GM23338 (cell line): ENCODE data around the gene PITX1. TPM values are rescaled to one million over a fixed set of nuclear protein-coding genes. Genes with fewer than 3 reads are reported as not detected.

ENCODE experiments used
- ATAC-seq: fragments of 200-7000 bp; cut with Tn5 transposase; 3 replicates; pipeline ENCODE4 v1.9.1; 2020
- DNase-seq: peaks from one replicate; pipeline ENCODE4 v3.0.0-alpha.2; 2015; ENCODE audit warnings: low spot score
- H2AFZ ChIP-seq: fragments of 200-600 bp; sonication (generic); 2 replicates; pipeline ENCODE4 v1.8.0; 2016; ENCODE audit warnings: antibody characterized with exemption, mild to moderate bottlenecking, moderate library complexity
- H3F3A ChIP-seq: fragments of 200-600 bp; sonication (generic); replicated peaks from 2 replicates; pipeline ENCODE4 v1.8.0; 2017; ENCODE audit warnings: antibody characterized with exemption, mixed run types, low read depth
- H3K27ac ChIP-seq: fragments of 200-600 bp; sonication (generic); 2 replicates; pipeline ENCODE4 v1.6.1; 2016; ENCODE audit warnings: low read depth
- H3K27me3 ChIP-seq: fragments of 200-600 bp; sonication (generic); 2 replicates; pipeline ENCODE4 v1.8.0; 2016; ENCODE audit warnings: mild to moderate bottlenecking, mixed run types, moderate library complexity; ENCODE audit not compliant: insufficient read depth
- H3K36me3 ChIP-seq: fragments of 200-600 bp; sonication (generic); 2 replicates; pipeline ENCODE4 v1.8.0; 2016; ENCODE audit warnings: mild to moderate bottlenecking; ENCODE audit not compliant: insufficient read depth
- H3K4me1 ChIP-seq: fragments of 200-600 bp; sonication (generic); 2 replicates; pipeline ENCODE4 v1.8.0; 2016; ENCODE audit warnings: mild to moderate bottlenecking, moderate library complexity; ENCODE audit not compliant: insufficient read depth
- H3K4me2 ChIP-seq: fragments of 200-600 bp; sonication (generic); 2 replicates; pipeline ENCODE4 v1.7.1; 2017; ENCODE audit warnings: mixed run types
- H3K4me3 ChIP-seq: fragments of 200-600 bp; sonication (generic); 2 replicates; pipeline ENCODE4 v1.6.1; 2016; ENCODE audit warnings: mixed run types
- H3K79me2 ChIP-seq: fragments of 200-600 bp; sonication (generic); replicated peaks from 2 replicates; pipeline ENCODE4 v1.8.0; 2017; ENCODE audit warnings: mild to moderate bottlenecking; ENCODE audit not compliant: insufficient read depth
- H3K9me2 ChIP-seq: fragments of 200-600 bp; sonication (generic); 2 replicates; pipeline ENCODE4 v1.8.0; 2017; ENCODE audit not compliant: insufficient read depth
- H4K20me1 ChIP-seq: fragments of 200-600 bp; sonication (generic); replicated peaks from 2 replicates; pipeline ENCODE4 v1.8.0; 2017; ENCODE audit warnings: mild to moderate bottlenecking; ENCODE audit not compliant: insufficient read depth
- H3K27ac Mint-ChIP-seq: 2 replicates; pipeline ENCODE4 v1.8.0; 2020; ENCODE audit warnings: inconsistent platforms, mild to moderate bottlenecking, moderate library complexity, mixed read lengths
- H3K27me3 Mint-ChIP-seq: 3 replicates; pipeline ENCODE4 v1.8.0; 2022; ENCODE audit warnings: low read depth, mild to moderate bottlenecking, moderate library complexity, mixed read lengths, inconsistent platforms; ENCODE audit not compliant: insufficient read depth, poor library complexity
- H3K36me3 Mint-ChIP-seq: 3 replicates; pipeline ENCODE4 v1.8.0; 2021; ENCODE audit warnings: low read depth, mild to moderate bottlenecking, inconsistent platforms, moderate library complexity, mixed read lengths
- H3K4me1 Mint-ChIP-seq: 3 replicates; pipeline ENCODE4 v1.8.0; 2020; ENCODE audit warnings: mild to moderate bottlenecking, inconsistent platforms, mixed read lengths
- H3K4me3 Mint-ChIP-seq: 3 replicates; pipeline ENCODE4 v1.8.0; 2021; ENCODE audit warnings: moderate library complexity, mild to moderate bottlenecking, inconsistent platforms, mixed read lengths
- H3K9me3 Mint-ChIP-seq: 3 replicates; pipeline ENCODE4 v1.8.0; 2020; ENCODE audit warnings: moderate library complexity, mild to moderate bottlenecking, inconsistent platforms, mixed read lengths
- CREB1 ChIP-seq: fragments of 250-450 bp; sonication (Bioruptor Pico); IDR thresholded peaks from 2 replicates; pipeline ENCODE4 v1.5.0; 2020; ENCODE audit warnings: low read depth, mild to moderate bottlenecking, moderate library complexity
- EZH2 ChIP-seq: fragments of 200-600 bp; sonication (generic); IDR thresholded peaks from one replicate; pipeline ENCODE4 v1.8.0; 2017; ENCODE audit warnings: antibody characterized with exemption, mild to moderate bottlenecking, low read depth; ENCODE audit not compliant: unreplicated experiment
- NANOG ChIP-seq: IDR thresholded peaks from 2 replicates; pipeline ENCODE4 v1.6.1; 2016; ENCODE audit warnings: antibody characterized with exemption, borderline replicate concordance
- STAT1 ChIP-seq: IDR thresholded peaks from one replicate; pipeline ENCODE4 v1.6.1; 2016; ENCODE audit warnings: antibody characterized with exemption; ENCODE audit not compliant: unreplicated experiment
- ZNF331 ChIP-seq: fragments of 250-450 bp; sonication (Bioruptor Pico); IDR thresholded peaks from 2 replicates; pipeline ENCODE4 v1.5.0; 2020; ENCODE audit warnings: low read depth, mild to moderate bottlenecking, moderate library complexity
- polyA plus RNA-seq: library from polyadenylated mRNA; unstranded; fragments of >200 nt; fragmentation: Nextera tagmentation; extraction: Ambion mirVana; gene quantifications from 2 replicates; pipeline ENCODE4 v1.2.1, GENCODE V29; 2016
- total RNA-seq: library from RNA; depleted of rRNA; stranded (reverse); fragments of >200 nt; shearing (Covaris generic); gene quantifications from 2 replicates; pipeline ENCODE4 v1.2.3, GENCODE V29; 2014
- TF ChIP-seq, protein P1 (sequence below), 2 experiments: fragments of 200-600 bp in 1 of 2; sonication (generic) in 1 of 2; conservative IDR thresholded peaks; 2 replicates each; pipeline versions ENCODE4 v1.5.1 to v1.6.1; 2016 to 2017; ENCODE audit warnings: antibody characterized with exemption in 2 of 2, low read depth in 2 of 2, mild to moderate bottlenecking in 2 of 2, moderate library complexity in 1 of 2
- TF ChIP-seq, protein P2 (sequence below): IDR thresholded peaks from 2 replicates; pipeline ENCODE4 v1.6.1; 2016; ENCODE audit warnings: antibody characterized with exemption
- TF ChIP-seq, protein P3 (sequence below): IDR thresholded peaks from one replicate; pipeline ENCODE4 v1.6.1; 2018; ENCODE audit warnings: antibody characterized with exemption; ENCODE audit not compliant: unreplicated experiment
- TF ChIP-seq, protein P4 (sequence below): fragments of 250-450 bp; sonication (Bioruptor Pico); IDR thresholded peaks from 2 replicates; pipeline ENCODE4 v1.5.0; 2020; ENCODE audit warnings: mild to moderate bottlenecking, moderate library complexity

Gene PITX1
- total and polyA plus RNA-seq, 2 experiments from 2014 or later, result not detected

DNA sequence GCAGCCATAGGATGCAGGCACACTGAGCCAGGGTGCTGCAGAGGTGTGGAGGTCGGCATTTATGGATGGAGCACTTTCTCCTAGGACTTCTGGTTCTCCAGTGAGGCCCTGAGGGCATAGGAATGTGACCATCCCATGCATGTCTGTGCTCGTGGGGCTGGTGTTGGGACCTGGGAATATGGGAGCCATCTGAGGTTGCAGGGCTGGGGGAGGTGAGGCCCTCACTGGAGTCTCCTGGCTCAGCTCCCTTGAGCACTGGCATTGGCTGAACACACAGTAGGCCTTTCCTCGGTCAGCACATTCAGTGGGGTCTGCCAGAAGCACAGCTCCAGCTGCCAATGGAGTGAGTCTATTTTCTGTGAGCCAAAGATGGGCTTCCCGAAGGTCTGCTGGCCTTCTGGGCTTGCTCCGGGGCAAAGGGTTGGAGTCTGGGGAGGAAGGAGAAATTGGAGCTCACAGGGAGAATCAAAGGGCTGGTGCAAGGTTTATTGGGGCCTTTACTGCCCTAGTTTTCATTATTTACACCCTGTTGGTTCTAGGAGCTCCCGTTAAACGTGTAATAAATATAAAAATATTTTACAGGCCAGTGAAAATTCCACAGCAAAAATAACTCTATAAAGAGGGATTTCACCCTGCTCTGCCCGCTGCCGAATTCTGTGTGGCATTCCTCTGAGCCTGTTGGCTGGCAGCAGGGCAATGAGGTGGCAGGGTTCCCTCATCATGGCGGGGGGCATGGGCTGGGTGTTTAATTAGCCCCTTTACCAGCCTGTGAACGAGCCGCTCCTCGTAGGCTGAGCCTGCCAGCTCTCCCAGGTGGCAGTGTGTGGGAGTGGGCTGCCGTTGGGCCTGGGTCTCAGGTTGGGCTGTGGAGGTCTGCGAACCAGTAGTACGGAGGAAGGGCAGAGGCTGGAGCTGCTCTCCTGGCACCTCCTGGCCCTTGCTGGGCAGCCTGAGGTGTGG is 31.6 kb upstream of the PITX1 start (continued):
- TF ChIP-seq, protein P1, sequence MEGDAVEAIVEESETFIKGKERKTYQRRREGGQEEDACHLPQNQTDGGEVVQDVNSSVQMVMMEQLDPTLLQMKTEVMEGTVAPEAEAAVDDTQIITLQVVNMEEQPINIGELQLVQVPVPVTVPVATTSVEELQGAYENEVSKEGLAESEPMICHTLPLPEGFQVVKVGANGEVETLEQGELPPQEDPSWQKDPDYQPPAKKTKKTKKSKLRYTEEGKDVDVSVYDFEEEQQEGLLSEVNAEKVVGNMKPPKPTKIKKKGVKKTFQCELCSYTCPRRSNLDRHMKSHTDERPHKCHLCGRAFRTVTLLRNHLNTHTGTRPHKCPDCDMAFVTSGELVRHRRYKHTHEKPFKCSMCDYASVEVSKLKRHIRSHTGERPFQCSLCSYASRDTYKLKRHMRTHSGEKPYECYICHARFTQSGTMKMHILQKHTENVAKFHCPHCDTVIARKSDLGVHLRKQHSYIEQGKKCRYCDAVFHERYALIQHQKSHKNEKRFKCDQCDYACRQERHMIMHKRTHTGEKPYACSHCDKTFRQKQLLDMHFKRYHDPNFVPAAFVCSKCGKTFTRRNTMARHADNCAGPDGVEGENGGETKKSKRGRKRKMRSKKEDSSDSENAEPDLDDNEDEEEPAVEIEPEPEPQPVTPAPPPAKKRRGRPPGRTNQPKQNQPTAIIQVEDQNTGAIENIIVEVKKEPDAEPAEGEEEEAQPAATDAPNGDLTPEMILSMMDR (conservative IDR thresholded peaks at IDR 0.05; ENCODE audit: low read depth in 2 of 2), result no peak
- TF ChIP-seq CREB1 (CRISPR knock-in tag), result no peak
- TF ChIP-seq NANOG, result no peak
- TF ChIP-seq, protein P2, sequence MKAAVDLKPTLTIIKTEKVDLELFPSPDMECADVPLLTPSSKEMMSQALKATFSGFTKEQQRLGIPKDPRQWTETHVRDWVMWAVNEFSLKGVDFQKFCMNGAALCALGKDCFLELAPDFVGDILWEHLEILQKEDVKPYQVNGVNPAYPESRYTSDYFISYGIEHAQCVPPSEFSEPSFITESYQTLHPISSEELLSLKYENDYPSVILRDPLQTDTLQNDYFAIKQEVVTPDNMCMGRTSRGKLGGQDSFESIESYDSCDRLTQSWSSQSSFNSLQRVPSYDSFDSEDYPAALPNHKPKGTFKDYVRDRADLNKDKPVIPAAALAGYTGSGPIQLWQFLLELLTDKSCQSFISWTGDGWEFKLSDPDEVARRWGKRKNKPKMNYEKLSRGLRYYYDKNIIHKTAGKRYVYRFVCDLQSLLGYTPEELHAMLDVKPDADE, result no peak

DNA sequence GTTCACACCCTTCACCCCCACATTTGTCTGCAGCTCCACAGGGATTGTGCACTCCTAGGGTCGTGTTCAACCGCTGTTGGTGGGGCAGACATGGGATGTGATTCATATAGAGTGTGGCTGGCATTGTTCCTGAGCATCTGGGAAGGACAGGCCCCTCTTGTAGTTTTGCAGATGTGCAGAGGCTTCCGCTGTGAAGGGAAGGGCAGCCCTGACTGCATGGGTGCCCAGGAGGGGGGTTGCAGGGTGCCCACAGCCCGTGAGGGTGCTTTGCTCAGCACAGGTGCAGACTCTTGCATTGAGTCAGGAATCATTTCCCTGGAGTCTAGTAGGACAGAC is 30.2 kb upstream of the PITX1 start:
- Histone ChIP-seq H3K27ac (no peak overlapping the region), H4K20me1 (no peaks in the 10 kb centered on the region), H3K27me3 (no peaks in the 10 kb centered on the region), H2AFZ (no peak overlapping the region), H3K4me3 (no peak overlapping the region), H3K36me3 (no peaks in the 10 kb centered on the region), H3K4me2 (no peak overlapping the region), H3K79me2 (no peaks in the 10 kb centered on the region), H3K9me2 (no peaks in the 10 kb centered on the region), H3K4me1 (no peaks in the 10 kb centered on the region), H3F3A (no peaks in the 10 kb centered on the region)
- ATAC-seq (no peak), DNase-seq (no peak)
- Mint-ChIP-seq H3K4me3 (no peak overlapping the region), H3K27me3 (peaks cover 16% of the 10 kb centered on the region), H3K36me3 (no peaks in the 10 kb centered on the region), H3K4me1 (no peaks in the 10 kb centered on the region; the same call in 2 of the 3 replicates), H3K9me3 (no peaks in the 10 kb centered on the region), H3K27ac (no peak overlapping the region)
- TF ChIP-seq, protein P3, sequence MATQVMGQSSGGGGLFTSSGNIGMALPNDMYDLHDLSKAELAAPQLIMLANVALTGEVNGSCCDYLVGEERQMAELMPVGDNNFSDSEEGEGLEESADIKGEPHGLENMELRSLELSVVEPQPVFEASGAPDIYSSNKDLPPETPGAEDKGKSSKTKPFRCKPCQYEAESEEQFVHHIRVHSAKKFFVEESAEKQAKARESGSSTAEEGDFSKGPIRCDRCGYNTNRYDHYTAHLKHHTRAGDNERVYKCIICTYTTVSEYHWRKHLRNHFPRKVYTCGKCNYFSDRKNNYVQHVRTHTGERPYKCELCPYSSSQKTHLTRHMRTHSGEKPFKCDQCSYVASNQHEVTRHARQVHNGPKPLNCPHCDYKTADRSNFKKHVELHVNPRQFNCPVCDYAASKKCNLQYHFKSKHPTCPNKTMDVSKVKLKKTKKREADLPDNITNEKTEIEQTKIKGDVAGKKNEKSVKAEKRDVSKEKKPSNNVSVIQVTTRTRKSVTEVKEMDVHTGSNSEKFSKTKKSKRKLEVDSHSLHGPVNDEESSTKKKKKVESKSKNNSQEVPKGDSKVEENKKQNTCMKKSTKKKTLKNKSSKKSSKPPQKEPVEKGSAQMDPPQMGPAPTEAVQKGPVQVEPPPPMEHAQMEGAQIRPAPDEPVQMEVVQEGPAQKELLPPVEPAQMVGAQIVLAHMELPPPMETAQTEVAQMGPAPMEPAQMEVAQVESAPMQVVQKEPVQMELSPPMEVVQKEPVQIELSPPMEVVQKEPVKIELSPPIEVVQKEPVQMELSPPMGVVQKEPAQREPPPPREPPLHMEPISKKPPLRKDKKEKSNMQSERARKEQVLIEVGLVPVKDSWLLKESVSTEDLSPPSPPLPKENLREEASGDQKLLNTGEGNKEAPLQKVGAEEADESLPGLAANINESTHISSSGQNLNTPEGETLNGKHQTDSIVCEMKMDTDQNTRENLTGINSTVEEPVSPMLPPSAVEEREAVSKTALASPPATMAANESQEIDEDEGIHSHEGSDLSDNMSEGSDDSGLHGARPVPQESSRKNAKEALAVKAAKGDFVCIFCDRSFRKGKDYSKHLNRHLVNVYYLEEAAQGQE, result no peak
- TF ChIP-seq, protein P4, sequence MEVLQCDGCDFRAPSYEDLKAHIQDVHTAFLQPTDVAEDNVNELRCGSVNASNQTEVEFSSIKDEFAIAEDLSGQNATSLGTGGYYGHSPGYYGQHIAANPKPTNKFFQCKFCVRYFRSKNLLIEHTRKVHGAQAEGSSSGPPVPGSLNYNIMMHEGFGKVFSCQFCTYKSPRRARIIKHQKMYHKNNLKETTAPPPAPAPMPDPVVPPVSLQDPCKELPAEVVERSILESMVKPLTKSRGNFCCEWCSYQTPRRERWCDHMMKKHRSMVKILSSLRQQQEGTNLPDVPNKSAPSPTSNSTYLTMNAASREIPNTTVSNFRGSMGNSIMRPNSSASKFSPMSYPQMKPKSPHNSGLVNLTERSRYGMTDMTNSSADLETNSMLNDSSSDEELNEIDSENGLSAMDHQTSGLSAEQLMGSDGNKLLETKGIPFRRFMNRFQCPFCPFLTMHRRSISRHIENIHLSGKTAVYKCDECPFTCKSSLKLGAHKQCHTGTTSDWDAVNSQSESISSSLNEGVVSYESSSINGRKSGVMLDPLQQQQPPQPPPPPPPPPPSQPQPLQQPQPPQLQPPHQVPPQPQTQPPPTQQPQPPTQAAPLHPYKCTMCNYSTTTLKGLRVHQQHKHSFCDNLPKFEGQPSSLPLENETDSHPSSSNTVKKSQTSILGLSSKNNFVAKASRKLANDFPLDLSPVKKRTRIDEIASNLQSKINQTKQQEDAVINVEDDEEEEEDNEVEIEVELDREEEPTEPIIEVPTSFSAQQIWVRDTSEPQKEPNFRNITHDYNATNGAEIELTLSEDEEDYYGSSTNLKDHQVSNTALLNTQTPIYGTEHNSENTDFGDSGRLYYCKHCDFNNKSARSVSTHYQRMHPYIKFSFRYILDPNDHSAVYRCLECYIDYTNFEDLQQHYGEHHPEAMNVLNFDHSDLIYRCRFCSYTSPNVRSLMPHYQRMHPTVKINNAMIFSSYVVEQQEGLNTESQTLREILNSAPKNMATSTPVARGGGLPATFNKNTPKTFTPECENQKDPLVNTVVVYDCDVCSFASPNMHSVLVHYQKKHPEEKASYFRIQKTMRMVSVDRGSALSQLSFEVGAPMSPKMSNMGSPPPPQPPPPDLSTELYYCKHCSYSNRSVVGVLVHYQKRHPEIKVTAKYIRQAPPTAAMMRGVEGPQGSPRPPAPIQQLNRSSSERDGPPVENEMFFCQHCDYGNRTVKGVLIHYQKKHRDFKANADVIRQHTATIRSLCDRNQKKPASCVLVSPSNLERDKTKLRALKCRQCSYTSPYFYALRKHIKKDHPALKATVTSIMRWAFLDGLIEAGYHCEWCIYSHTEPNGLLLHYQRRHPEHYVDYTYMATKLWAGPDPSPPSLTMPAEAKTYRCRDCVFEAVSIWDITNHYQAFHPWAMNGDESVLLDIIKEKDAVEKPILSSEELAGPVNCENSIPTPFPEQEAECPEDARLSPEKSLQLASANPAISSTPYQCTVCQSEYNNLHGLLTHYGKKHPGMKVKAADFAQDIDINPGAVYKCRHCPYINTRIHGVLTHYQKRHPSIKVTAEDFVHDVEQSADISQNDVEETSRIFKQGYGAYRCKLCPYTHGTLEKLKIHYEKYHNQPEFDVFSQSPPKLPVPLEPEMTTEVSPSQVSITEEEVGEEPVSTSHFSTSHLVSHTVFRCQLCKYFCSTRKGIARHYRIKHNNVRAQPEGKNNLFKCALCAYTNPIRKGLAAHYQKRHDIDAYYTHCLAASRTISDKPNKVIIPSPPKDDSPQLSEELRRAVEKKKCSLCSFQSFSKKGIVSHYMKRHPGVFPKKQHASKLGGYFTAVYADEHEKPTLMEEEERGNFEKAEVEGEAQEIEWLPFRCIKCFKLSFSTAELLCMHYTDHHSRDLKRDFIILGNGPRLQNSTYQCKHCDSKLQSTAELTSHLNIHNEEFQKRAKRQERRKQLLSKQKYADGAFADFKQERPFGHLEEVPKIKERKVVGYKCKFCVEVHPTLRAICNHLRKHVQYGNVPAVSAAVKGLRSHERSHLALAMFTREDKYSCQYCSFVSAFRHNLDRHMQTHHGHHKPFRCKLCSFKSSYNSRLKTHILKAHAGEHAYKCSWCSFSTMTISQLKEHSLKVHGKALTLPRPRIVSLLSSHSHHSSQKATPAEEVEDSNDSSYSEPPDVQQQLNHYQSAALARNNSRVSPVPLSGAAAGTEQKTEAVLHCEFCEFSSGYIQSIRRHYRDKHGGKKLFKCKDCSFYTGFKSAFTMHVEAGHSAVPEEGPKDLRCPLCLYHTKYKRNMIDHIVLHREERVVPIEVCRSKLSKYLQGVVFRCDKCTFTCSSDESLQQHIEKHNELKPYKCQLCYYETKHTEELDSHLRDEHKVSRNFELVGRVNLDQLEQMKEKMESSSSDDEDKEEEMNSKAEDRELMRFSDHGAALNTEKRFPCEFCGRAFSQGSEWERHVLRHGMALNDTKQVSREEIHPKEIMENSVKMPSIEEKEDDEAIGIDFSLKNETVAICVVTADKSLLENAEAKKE (CRISPR knock-in tag), result no peak
- no peak for TF ChIP-seq EZH2
- no peak for TF ChIP-seq STAT1
- no peak for TF ChIP-seq CREB1 (CRISPR knock-in tag)
- TF ChIP-seq, protein P2, result no peak
- no peak for TF ChIP-seq ZNF331
